GM19452 (cell line): ENCODE data around the gene HCN2.

Source experiments
- ATAC-seq: cut with Tn5 transposase; IDR thresholded peaks from one replicate; pipeline ENCODE4 v1.9.1; 2021; ENCODE audit not compliant: unreplicated experiment

The HCN2 gene

DNA sequence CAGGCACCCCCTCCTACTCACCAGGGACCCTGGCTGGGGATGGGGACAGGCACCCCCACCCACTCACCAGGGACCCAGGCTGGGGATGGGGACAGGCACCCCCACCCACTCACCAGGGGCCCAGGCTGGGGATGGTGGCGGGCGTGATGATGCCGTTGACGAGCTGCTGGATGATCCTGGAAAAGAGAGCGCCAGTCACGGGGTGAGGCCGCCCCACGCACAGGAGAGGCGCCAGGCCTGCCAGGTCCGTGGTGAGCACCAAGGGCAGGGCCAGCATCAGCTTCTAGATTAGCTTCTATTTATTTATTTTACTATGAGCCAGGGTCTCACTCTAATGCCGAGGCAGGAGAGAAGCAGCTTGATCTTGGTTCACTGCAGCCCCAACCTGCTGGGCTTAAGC lies 60.4 kb downstream of the HCN2 start:
- ATAC-seq, result no peak

DNA sequence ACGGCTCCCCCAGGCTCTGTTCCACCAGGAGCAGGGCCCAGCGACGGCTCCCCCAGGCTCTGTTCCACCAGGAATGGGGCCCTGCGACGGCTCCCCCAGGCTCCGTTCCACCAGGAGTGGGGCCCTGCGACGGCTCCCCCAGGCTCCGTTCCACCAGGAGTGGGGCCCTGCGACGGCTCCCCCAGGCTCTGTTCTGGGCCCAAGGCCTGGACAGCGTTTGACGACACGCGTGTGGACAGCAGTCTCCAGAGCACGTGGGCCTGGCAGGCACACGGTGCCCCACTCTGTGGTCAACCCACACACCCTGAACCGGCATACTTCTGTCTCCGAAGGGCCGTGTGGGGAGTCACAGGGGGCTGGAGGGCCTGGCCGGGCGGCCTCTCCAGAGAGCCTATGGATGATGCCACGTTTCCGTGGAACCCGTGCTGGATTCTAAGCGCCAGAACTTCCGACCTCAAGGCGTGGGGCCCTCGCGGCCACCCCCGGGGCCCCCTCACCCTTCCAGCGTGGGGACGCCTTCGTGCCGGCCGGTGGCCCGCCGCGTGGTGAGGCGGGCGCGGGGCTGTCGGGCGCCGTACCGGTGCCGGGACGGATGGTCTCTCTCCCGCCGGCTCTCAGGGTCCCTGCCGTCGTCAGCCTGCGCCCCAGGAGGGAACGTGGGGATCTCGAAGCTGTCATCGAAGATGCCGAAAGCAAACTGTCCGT lies 61.6 kb downstream of the HCN2 start:
- ATAC-seq, result no peak

DNA sequence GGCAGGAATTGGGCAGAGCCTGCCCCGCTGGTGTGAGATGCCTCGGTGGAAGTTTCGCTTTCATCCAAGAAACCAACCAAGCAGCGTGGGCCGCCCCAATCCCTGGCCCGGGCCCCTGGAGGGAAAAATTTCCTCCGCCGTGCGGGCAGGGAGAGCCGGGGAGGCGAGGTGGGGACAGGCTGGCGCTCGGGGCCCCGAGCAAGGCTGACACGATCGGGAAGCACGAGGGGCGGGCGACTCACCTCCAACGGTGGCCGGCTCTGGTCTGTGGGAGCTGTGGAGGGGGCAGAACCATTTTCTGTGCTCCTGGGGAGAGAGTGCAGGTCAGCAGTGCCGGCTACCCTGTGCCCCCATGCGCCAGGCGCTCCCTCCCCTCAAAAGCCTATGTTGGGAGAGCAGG lies 62.3 kb downstream of the HCN2 start:
- ATAC-seq, result no peak

DNA sequence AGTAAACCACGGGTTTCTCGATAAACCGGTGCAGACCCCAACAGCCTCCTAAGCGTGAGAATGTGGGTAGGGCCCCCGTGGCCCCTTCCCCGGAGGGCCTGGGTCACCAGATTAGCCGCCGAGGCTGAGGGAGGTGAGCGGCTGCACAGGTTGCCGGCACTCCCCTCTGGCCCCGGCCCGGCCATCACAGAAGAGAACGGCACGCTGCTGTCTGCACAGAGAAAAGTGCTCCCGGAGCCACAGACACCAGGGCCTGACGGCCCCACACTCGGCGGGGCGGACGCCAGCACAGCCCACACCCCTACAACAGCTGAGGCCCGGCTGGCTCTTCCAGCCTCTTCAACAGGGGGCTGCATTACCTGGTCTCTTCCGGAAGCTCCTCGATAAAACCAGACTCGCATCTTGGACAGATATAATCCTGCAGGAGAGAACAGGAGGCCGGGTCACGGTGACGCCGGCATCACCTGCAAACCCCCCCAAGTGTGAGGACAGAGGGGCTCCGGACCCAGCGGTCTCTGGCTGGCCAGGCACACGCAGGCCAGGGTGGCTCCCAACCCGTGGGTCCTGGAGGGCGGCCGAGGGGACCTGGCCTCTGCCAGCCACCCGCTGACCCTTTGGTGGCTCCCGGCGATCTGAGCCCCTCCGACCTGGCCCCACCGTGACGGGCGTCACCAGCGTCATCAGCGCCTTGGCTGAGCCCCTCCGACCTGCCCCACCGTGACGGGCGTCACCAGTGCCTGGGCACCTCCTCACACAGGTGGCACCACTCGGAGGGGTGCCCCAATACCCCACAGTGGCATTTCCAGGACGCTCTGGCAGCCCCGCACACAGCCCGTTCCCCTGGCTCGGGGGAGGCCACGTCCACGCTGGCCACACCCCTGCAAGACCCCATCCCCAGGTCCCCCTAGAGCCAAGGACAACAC lies 63.0 kb downstream of the HCN2 start:
- ATAC-seq, result no peak

DNA sequence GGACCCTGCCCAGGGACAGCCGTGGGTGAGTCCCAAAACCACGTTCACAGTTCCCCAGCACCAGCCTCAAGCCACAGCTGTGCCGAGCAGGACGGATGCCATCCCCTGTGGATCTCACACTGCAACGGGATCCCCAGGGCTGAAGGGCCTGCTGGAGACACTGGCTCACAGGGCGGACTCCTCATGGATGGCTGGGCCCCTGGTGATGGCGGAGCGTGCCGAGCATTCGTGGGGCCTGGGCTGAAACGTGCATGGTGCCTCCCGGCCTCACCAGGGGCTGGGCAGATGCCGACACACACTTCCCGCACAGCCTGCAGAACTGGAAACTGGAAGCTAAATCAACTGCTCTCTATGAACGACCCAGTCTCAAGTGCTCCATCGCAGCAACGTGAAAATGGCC lies 63.7 kb downstream of the HCN2 start:
- no peak for ATAC-seq

DNA sequence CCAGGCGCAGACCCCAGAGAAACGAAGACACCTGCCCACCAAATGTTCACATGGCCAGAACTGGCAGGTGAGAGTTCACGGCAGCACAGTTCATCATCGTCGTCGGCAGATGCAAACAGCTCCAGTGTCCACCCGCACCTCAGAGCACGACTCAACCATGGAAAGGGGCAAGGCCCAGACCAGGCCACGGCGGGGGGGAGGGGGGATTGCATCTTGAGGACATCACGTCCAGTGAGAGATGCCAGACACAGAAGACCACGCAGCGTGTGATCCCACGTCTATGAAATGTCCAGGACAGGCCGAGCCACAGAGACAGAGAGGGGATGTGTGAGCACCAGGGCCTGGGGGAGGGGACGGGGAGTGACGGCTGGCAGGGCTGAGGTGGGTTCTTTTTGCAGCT lies 66.0 kb downstream of the HCN2 start:
- no peak for ATAC-seq

DNA sequence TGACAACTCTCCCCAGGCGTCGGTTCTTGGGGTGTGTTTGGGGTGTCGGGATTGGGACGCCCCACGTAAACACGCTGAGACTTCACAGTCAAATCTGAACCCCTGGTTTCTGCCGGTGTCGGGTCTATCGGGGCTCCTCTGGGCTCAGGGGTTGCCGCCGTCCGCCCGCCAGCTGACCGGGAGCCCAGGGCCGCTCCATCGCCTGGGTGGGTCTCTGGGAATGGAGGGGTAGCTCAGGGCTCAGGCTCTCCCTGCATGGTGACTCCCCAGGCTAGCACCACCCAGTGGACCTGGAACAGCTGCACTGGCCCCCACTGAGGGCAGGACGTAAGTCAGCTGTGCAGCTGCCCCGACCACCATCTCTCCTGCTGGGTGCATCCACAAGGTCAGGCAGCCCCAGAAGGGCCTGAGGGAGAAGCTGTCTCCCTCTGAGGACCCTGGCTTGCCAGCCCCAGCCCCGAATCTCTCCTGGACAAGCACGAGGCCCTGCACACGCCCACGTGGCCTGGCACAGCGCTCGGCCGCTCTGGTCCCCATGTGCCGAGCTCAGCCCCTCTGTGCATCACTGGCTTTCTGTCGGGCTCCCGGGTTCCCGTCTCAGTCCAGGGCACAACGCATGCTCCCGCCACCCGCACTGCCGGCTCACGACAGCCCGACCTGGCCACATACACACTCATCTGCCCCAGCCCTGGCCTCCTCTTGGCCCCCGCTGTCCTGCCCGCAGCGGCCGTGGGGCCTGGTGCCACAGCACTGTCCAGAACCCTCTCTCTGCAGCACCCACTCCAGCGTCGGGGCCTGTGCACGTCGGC lies 67.3 kb downstream of the HCN2 start:
- ATAC-seq, result no peak

DNA sequence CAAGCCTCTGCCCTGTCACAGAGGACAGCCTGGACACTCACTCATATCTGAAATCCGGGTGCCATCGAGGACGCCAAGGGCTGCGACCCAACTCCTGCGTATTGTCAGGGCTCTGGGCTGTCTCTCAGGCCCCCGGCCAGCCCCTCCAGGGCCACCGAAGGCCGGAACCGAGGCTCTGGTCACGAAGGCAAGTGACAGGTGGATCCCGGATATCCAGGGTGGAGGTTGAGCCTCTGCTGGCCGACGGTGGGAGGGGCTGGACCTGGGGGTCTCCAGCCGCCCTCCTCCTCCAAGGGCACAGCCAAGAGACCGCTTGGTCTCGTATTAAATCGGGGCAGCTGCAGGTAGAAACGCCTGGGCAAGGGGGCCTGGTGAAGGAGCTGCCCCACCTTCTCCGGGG lies 67.9 kb downstream of the HCN2 start:
- ATAC-seq, result no peak

DNA sequence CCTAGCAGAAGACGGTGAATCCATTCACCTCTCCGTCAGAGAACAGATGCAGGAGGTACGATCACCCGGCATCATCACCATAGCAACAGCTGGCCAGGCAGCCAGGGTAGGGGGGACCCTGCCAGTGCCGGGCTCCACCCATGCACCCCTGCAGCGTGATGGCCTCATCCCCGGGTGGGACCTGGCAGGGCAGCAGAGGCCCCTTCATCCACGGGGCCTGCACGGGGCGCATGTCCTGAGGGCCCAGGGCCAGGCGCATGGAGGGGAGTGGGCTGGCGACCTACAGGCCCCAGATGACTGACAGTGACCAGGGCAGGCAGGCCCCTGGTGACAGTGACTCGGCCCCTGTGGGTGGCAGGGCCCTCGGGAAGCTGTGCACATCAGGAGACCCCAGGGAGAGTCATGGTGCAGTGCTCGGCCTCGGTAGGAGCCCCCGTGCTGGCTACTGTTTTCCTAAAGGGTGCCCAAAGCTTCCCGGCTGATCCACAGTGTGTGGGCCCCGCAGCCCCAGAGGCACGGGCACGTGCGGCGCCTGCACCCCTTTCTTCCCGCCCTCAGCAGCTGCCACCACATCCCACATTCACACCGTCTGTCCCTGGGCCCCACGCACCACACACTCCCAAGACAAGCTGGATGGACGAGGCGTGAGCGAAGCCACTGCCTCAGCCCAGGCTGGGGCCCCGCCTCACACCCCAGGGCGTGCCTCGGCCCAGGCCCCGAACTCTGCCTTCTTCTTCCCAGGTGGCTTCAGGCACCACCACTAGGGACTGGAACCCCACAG lies 68.6 kb downstream of the HCN2 start:
- no peak for ATAC-seq

DNA sequence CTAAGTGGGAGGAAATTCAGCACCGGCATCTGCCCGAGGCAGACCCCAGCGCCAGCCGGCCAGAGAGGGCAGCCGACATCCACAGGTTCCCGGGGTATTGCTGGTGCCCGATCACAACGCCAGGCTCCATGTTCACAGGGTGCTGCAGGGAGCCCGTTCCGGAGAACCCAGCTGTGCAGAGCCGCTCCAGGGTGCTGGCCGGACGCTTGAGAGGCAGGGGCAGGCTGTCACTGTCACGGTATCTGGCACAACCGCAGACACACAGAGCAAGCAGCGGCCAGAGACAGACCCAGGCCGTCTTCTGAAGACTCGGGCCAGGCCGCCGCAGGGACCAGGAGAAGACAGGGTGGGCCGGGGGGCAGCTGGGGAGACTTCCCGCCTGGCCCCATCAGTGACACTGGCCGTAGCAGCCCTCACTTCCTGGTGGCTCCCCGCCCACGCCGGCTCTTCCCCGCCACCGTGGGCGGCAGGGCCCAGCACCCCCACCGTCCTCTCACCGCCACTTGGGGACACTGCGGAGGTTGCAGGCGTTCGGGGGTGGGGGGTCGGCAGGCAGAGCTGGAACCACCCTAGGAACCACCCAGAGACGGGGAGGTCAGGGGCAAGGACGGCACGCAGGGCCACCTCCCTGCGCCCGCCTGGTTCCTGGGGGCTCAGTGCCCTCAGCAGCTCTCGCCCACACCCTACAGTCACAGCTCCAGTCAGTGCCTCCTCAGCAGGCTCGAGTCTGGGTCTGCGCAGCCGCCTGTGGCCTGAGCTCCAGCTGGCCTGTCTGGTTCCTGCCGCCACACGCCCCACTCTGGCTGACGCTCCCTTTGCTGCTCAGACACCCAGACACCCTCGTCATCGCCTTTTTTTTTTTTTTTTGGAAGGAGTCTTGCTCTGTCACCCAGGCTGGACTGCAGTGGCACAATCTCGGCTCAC lies 69.5 kb downstream of the HCN2 start:
- no peak for ATAC-seq

DNA sequence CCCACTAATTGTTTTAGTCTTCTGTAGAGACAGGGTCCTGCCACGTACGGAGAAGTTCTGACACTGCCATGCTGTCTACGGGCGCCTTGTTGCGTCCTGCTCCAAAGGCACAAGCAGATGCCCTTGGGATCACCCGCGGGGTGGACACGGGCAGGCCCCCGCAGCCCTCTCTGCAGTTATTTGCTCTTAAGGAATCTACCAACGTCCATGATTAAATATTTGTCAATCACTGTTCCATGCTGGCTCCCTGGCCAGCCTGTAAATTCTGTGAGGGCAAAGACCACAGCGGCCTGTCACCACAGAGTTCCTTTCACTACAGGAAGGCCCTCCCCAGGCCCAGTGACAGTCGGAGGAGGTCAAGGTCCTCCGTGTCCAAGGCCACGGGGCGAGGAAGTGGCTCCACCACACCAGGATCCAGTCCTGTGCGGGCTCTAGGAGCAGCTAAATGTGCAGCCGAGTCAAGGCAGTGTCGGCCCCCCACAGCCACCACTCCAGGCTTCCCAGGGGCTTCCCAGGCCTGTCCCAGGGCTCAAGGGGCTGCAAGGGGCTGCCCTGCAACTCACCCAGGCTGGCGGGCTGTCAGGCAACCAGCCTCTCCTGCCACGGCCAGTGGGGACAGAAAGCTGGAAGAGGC lies 71.2 kb downstream of the HCN2 start:
- no peak for ATAC-seq

DNA sequence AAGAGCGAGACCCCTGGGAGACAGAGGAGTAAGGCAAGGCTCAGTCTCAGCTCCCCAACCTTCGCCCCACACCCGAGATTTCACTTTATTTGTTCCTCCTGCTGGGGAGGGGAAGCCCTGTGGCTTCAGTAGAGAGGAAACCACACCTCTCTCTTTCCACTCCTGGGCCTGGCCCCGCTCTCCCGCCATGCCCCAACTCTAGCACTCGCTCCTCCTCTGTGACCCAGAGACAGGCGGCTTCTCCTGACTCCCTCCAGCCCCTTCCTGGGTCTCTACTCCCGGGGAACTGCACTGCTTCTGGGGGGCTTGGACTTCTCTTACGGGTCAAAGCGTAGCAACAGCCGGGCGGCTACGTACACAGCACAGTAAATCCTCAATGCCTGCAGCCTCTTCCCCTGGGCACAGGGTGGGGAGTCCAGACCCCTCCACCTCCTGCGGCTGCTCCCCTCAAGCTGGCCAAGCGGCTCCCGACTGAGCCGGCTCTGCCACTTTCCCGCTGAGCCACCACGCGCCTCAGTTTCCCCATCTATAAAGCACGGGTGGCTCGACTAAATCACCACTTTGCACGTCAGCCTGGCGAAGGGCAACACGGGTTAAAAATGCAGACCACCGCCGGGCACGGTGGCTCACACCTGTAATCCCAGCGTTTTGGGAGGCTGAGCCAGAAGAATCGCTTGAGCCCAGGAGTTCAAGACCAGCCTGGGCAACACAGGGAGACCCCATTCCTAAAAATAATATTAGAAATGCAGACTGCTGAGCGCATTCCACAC lies 71.9 kb downstream of the HCN2 start:
- ATAC-seq, result no peak

DNA sequence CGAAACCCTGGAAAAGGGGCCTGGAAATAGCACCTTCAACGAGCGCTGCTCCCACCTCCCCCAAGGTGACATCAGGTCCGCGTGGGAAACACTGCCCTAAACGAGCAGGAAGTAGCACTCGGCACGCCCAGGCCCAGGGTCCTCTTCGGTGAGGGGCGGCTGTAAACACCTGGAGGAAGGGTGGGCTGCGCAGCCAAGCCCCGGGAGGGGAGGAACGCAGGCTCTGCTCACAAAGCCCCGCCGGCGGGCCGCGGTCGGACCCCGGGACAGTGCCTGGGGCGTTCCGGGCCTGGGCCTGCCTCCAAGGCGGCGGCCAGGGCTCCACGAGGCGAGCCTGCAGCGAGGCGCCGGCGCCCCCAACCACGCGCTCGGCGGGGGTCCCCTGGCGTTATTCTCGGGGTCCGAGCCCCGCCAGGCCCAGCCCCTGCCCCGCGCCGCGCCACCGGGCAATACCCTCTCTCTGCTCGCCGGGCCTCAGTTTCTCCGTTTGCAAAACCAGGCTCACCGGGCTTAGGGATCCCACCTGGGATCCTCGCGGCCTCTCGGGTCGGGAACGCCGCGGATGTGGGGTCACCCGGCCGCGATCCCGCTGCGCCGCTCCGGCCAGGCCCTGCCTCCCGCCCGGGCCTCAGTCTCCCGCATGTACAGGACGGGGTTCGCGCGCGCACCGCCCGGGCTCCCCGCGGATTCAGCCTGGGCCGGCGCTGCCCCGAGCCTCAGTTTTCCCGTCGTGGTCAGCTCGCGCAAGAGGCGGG lies 72.7 kb downstream of the HCN2 start:
- ATAC-seq, result no peak

DNA sequence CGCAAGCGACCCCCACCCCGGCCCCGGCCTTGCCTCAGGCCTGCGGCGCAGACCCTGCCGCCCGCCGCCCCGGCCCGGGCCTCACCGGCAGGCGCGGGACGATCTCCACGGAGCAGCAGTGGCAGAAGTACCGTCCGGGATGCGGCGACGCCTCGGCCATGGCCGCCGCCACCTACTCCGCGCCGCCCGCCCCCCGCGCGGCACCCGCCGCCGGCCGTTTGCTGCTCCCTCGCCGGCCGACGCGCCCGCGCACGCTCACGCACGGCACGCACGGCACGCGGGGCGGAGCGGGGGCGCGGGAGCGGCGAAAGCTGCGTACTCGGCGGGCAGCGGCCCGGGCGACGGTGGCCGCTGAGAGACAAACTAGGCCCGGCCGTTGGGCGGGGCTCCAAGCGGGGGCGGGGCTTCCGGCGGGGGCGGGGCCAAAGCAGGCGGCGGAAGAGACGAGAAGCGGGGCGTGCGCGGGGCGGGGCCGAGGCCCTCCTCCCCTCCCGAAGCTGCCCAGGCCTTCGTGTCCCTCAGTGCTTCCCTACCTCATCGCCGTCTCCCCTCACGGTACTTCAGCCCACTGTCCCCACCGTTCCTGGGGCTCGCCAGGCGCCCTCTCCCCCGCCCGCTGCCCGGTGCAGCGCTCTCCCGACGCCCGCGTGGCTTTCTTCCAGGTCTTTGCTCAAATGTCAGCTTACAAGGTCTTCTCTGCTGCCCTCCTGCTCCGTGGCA lies 73.4 kb downstream of the HCN2 start, which contains the start of gene RNF126:
Gene RNF126 (minus strand): TSS at position 253 of the 720 bp plus-strand sequence. CDS start 93 bp downstream, at position 160.
- no peak for ATAC-seq

DNA sequence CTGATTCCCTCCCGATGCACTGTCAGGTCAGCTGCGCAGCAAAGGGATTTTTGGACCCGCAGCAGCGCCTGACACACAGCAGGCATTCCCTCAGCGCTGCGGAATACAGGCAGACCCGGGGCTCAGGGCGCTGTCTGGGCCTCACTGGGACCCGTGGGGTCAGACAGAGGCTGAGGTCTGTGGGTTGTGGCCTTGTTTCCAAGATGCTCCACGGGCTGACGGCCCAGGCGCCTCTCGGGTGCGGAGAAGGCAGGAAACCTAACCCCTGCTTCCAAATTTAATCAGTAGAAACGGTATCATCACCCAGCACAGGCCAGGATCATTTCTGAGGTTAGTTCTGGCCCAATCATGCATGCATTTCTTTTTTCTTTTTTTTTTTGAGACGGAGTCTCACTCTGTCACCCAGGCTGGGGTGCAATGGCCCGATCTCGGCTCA lies 74.0 kb downstream of the HCN2 start:
- ATAC-seq, result no peak

DNA sequence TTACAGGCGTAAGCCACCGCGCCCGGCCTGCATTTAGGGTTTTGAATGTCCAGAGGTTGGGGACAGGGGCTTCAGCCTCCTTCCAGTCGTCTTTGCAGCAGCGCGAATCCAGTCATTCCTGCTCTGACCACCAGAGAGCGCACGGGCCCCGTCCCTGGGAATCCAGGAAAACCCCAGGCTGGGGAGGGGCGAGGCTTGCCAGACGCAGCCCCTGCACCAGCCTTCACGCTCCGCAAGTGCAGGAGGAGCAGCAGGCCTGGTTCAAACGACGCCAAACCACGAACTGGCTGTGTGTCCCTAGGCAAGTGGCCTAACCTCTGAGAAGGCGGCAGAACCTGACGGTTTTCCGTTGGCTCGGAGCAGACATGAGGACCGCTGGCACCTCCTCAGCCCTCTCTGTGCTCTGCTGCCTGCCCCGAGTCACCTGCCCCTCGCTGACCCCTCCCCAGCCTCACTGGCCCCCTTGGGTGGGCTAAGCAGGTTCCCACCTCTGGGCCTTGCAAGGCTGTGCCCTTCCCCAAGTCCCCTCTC lies 75.3 kb downstream of the HCN2 start:
- ATAC-seq, result no peak
